Trophoblast cell (in vitro differentiated cells and primary cell): ENCODE measurements around the gene CNN2.

Experiments
- DNase-seq, 2 donors: peaks; one replicate each; pipeline ENCODE4 v3.0.0-alpha.2; 2016
- H2AFZ ChIP-seq: 2 replicates; pipeline ENCODE4 v1.6.1; 2013; ENCODE audit warnings: low read length, moderate library complexity, mild to moderate bottlenecking; ENCODE audit not compliant: insufficient read depth, poor library complexity
- H2AK5ac ChIP-seq: 2 replicates; pipeline ENCODE4 v1.6.1; 2013; ENCODE audit warnings: mild to moderate bottlenecking, low read length
- H2BK120ac ChIP-seq: 2 replicates; pipeline ENCODE4 v1.6.1; 2013; ENCODE audit warnings: low read length, mild to moderate bottlenecking, moderate library complexity; ENCODE audit not compliant: insufficient read depth, poor library complexity
- H2BK12ac ChIP-seq: 2 replicates; pipeline ENCODE4 v1.6.1; 2013; ENCODE audit warnings: mild to moderate bottlenecking, low read length, moderate library complexity
- H2BK5ac ChIP-seq: 2 replicates; pipeline ENCODE4 v1.6.1; 2013; ENCODE audit warnings: low read length, low read depth, moderate library complexity, mild to moderate bottlenecking; ENCODE audit not compliant: poor library complexity
- H3K14ac ChIP-seq: 2 replicates; pipeline ENCODE4 v1.6.1; 2013; ENCODE audit warnings: mild to moderate bottlenecking, low read length
- H3K18ac ChIP-seq: 2 replicates; pipeline ENCODE4 v1.6.1; 2013; ENCODE audit warnings: mild to moderate bottlenecking, low read length
- H3K23ac ChIP-seq: 2 replicates; pipeline ENCODE4 v1.6.1; 2013; ENCODE audit warnings: low read length
- H3K27ac ChIP-seq: 2 replicates; pipeline ENCODE4 v1.5.1; 2013; ENCODE audit warnings: low read depth, mild to moderate bottlenecking, inconsistent platforms, low read length, moderate library complexity
- H3K27me3 ChIP-seq: 2 replicates; pipeline ENCODE4 v1.6.1; 2013; ENCODE audit warnings: inconsistent platforms, mild to moderate bottlenecking, low read length, moderate library complexity; ENCODE audit not compliant: insufficient read depth
- H3K36me3 ChIP-seq, 2 experiments: 1 replicate in 1 of 2; 2 replicates in 1 of 2; pipeline ENCODE4 v1.6.1; 2013; ENCODE audit warnings: low read length in 2 of 2, mild to moderate bottlenecking in 2 of 2, moderate library complexity in 1 of 2; ENCODE audit not compliant: insufficient read depth in 2 of 2, control insufficient read depth in 1 of 2
- H3K4ac ChIP-seq: 2 replicates; pipeline ENCODE4 v1.6.1; 2013; ENCODE audit warnings: low read depth, mild to moderate bottlenecking, low read length, moderate library complexity
- H3K4me1 ChIP-seq, 2 experiments: 1 replicate in 1 of 2; 2 replicates in 1 of 2; pipeline ENCODE4 v1.6.1; 2013; ENCODE audit warnings: low read length in 2 of 2, mild to moderate bottlenecking in 2 of 2, moderate library complexity in 1 of 2; ENCODE audit not compliant: insufficient read depth in 2 of 2, control insufficient read depth in 1 of 2
- H3K4me2 ChIP-seq: 2 replicates; pipeline ENCODE4 v1.6.1; 2013; ENCODE audit warnings: inconsistent platforms, mild to moderate bottlenecking, low read length, moderate library complexity
- H3K4me3 ChIP-seq: 2 replicates; pipeline ENCODE4 v1.5.1; 2013; ENCODE audit warnings: mild to moderate bottlenecking, low read depth, low read length, inconsistent platforms
- H3K79me1 ChIP-seq: one replicate; pipeline ENCODE4 v1.6.1; 2013; ENCODE audit warnings: low read length
- H3K79me2 ChIP-seq: 2 replicates; pipeline ENCODE4 v1.6.1; 2013; ENCODE audit warnings: low read length, mild to moderate bottlenecking; ENCODE audit not compliant: control insufficient read depth, insufficient read depth, poor library complexity
- H3K9ac ChIP-seq: 2 replicates; pipeline ENCODE4 v1.6.1; 2013; ENCODE audit warnings: mild to moderate bottlenecking, low read length
- H3K9me3 ChIP-seq: 2 replicates; pipeline ENCODE4 v1.6.1; 2013; ENCODE audit warnings: low read depth, mild to moderate bottlenecking, control low read depth, inconsistent platforms, low read length; ENCODE audit not compliant: insufficient read depth
- H4K12ac ChIP-seq: 2 replicates; pipeline ENCODE4 v1.6.1; 2013; ENCODE audit warnings: low read depth, mild to moderate bottlenecking, low read length, moderate library complexity
- H4K8ac ChIP-seq: 2 replicates; pipeline ENCODE4 v1.6.1; 2013; ENCODE audit warnings: low read depth, mild to moderate bottlenecking, low read length, moderate library complexity
- H4K91ac ChIP-seq: one replicate; pipeline ENCODE4 v1.6.1; 2013; ENCODE audit warnings: low read depth, mild to moderate bottlenecking, low read length, moderate library complexity
- WGBS: extraction: QIAGEN DNeasy Blood & Tissue Kit; methylation state at CpG from one replicate; pipeline ENCODE4 v1.1.7; 2013; ENCODE audit warnings: missing lambda C conversion rate; ENCODE audit not compliant: insufficient read length, insufficient coverage; ENCODE audit errors: extremely low coverage; 5-methylcytosine and 5-hydroxymethylcytosine counted together

The CNN2 gene

GRCh38 chr19:1064661-1065605, 38.5 kb downstream of the CNN2 start:
- H3K4me1 ChIP-seq = peaks cover 27 to 28% of the 10 kb centered on the region in 2 experiments
- WGBS = no CpG with 5 or more reads among the region's 60 CpGs

GRCh38 chr19:1065606-1066109, 39.2 kb downstream of the CNN2 start:
- peaks cover 18% of the 10 kb centered on the region for H3K79me1 ChIP-seq
- DNase-seq = peak; percentile 99
- H2BK120ac ChIP-seq = peak overlapping the region; percentile 54
- peak overlapping the region; percentile 60 for H3K4me2 ChIP-seq
- H3K4ac ChIP-seq = no peak overlapping the region
- no peak overlapping the region for H3K23ac ChIP-seq
- no peak overlapping the region for H4K12ac ChIP-seq
- H3K18ac ChIP-seq = peak overlapping the region; percentile 67
- no peaks in the 10 kb centered on the region for H3K79me2 ChIP-seq
- H2BK12ac ChIP-seq = peak overlapping the region; percentile 52
- no peaks in the 10 kb centered on the region for H3K36me3 ChIP-seq
- peak overlapping the region; percentile 23 for H3K14ac ChIP-seq
- WGBS = no CpG with 5 or more reads among the region's 17 CpGs
- H3K27me3 ChIP-seq = peaks cover 2% of the 10 kb centered on the region
- H2AFZ ChIP-seq = no peak overlapping the region
- H3K9ac ChIP-seq = no peak overlapping the region
- H3K4me3 ChIP-seq = no peak overlapping the region
- H4K8ac ChIP-seq = peak overlapping the region; percentile 77
- H3K27ac ChIP-seq = peak overlapping the region; percentile 87
- H4K91ac ChIP-seq = peak overlapping the region; percentile 42
- H3K4me1 ChIP-seq = peaks cover 28 to 29% of the 10 kb centered on the region in 2 experiments
- peak overlapping the region; percentile 65 for H2BK5ac ChIP-seq
- H3K9me3 ChIP-seq = peaks cover 12% of the 10 kb centered on the region
- H2AK5ac ChIP-seq = no peak overlapping the region

More at GRCh38 chr19:1064661-1065605, 38.5 kb downstream of the CNN2 start:
- Histone ChIP-seq H2BK5ac (no peak overlapping the region), H3K79me1 (peaks cover 18% of the 10 kb centered on the region), H4K12ac (peak overlapping the region; percentile 23), H3K4me3 (no peak overlapping the region), H3K14ac (peak overlapping the region; percentile 1), H4K91ac (peak overlapping the region; percentile 42), H3K4ac (no peak overlapping the region), H3K4me2 (peak overlapping the region; percentile 60), H3K27ac (peak overlapping the region; percentile 87), H3K27me3 (no peaks in the 10 kb centered on the region), H2AK5ac (peak overlapping the region; percentile 20), H2BK12ac (peak overlapping the region; percentile 34), H4K8ac (peak overlapping the region; percentile 39), H3K9me3 (peaks cover 12% of the 10 kb centered on the region), H2AFZ (no peak overlapping the region), H2BK120ac (peak overlapping the region; percentile 3), H3K79me2 (no peaks in the 10 kb centered on the region), H3K36me3 (no peaks in the 10 kb centered on the region), H3K23ac (no peak overlapping the region), H3K9ac (no peak overlapping the region), H3K18ac (peak overlapping the region; percentile 36)
- DNase-seq = peak; percentile 92 to 95

- peak overlapping the region; percentile 32 for H4K12ac ChIP-seq
- H3K4me2 ChIP-seq = peak overlapping the region; percentile 60
- no peaks in the 10 kb centered on the region for H3K79me2 ChIP-seq
- H3K4me1 ChIP-seq = peaks cover 34 to 35% of the 10 kb centered on the region in 2 experiments
- peak overlapping the region; percentile 82 for H2AFZ ChIP-seq
- DNase-seq = peak; percentile 97 to 99
- H3K23ac ChIP-seq = no peak overlapping the region
- H3K36me3 ChIP-seq = no peaks in the 10 kb centered on the region
- H2BK5ac ChIP-seq = peak overlapping the region; percentile 57
- H4K91ac ChIP-seq = peak overlapping the region; percentile 84
- peaks cover 8% of the 10 kb centered on the region for H3K27me3 ChIP-seq
- H2BK12ac ChIP-seq = peak overlapping the region; percentile 76
- no CpG with 5 or more reads among the region's 17 CpGs for WGBS
- peak overlapping the region; percentile 87 for H3K4ac ChIP-seq
- peak overlapping the region; percentile 89 for H2BK120ac ChIP-seq
- no peak overlapping the region for H3K4me3 ChIP-seq
- H2AK5ac ChIP-seq = peak overlapping the region; percentile 6
- peak overlapping the region; percentile 20 for H3K18ac ChIP-seq
- no peak overlapping the region for H3K9ac ChIP-seq
- peak overlapping the region; percentile 87 for H3K27ac ChIP-seq
- peak overlapping the region; percentile 56 for H4K8ac ChIP-seq
- peaks cover 15% of the 10 kb centered on the region for H3K9me3 ChIP-seq
- peak overlapping the region; percentile 92 for H3K14ac ChIP-seq
- peaks cover 18% of the 10 kb centered on the region for H3K79me1 ChIP-seq
Observed at GRCh38 chr19:1066251-1066747, 39.9 kb downstream of the CNN2 start.

- Histone ChIP-seq H3K4me1 (peaks cover 34 to 36% of the 10 kb centered on the region in 2 experiments), H3K4me3 (peak within 1 kb of the TSS; percentile 60), H3K79me2 (no peaks in the 10 kb centered on the region), H3K27ac (peak within 1 kb of the TSS; percentile 87), H3K18ac (peak within 1 kb of the TSS; percentile 67), H3K36me3 (no peaks in the 10 kb centered on the region), H4K91ac (peak within 1 kb of the TSS; percentile 84), H2AFZ (peak within 1 kb of the TSS; percentile 82), H2BK120ac (peak within 1 kb of the TSS; percentile 89), H4K12ac (peak within 1 kb of the TSS; percentile 32), H2BK12ac (peak within 1 kb of the TSS; percentile 76), H3K9ac (no peak within 1 kb of the TSS), H4K8ac (peak within 1 kb of the TSS; percentile 77), H2BK5ac (peak within 1 kb of the TSS; percentile 65), H3K4ac (peak within 1 kb of the TSS; percentile 87), H3K27me3 (peaks cover 11% of the 10 kb centered on the region), H2AK5ac (peak within 1 kb of the TSS; percentile 6), H3K23ac (no peak within 1 kb of the TSS), H3K14ac (peak within 1 kb of the TSS; percentile 92), H3K9me3 (peaks cover 15% of the 10 kb centered on the region), H3K4me2 (peak within 1 kb of the TSS; percentile 60), H3K79me1 (peaks cover 18% of the 10 kb centered on the region)
- DNase-seq = peak in 1 of 2 donors; percentile 51
- whole genome bisulfite sequencing = no CpG with 5 or more reads among the region's 61 CpGs
Observed at GRCh38 chr19:1066748-1067340, 40.4 kb downstream of the CNN2 start, which contains the start of gene ARHGAP45. ARHGAP45 (plus strand) TSS chr19:1067167; CDS start chr19:1067406, 239 bp downstream.
